Panc1 (cell line): Measurements from ENCODE around the gene MGAT4C.

ENCODE experiments used
- CTCF ChIP-seq: fragments of 450-650 bp; IDR thresholded peaks from 2 replicates; pipeline ENCODE4 v1.5.1; 2017; ENCODE audit warnings: mild to moderate bottlenecking
- SIN3A ChIP-seq: IDR thresholded peaks from 2 replicates; pipeline ENCODE4 v1.6.1; 2012; ENCODE audit warnings: low read depth, mild to moderate bottlenecking, low read length, moderate library complexity, borderline replicate concordance; ENCODE audit not compliant: insufficient read depth

DNA sequence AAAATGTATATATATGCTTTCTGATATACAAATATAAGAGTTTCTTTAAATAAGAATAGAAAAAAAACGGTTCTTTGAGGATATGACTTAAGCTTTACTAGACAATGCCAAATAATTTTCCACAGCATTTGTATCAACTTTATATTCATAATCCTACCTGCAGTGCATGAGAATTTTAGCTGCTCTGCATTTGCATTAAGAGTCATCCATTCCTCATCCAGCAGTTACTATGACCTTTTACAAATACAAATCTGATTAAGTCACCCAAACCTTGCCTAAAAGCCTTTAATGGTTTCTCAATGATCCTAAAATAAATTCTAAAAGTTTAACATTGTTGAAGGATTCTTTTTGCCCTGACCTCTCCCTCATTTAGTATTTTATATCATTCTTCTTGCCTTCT is 116.5 kb downstream of the MGAT4C start:
- TF ChIP-seq CTCF = no peak
- no peak for TF ChIP-seq SIN3A
